Skeletal muscle satellite cell (primary cell): ENCODE data around the gene FNIP1.

Experiments used
- H3K27me3 ChIP-seq: 2 replicates; pipeline ENCODE4 v1.7.0; 2013; ENCODE audit warnings: low read length; ENCODE audit not compliant: control insufficient read depth, insufficient read depth
- H3K36me3 ChIP-seq: 2 replicates; pipeline ENCODE4 v1.7.0; 2013; ENCODE audit warnings: mild to moderate bottlenecking, control low read depth, low read length; ENCODE audit not compliant: insufficient read depth
- H3K4me1 ChIP-seq: 2 replicates; pipeline ENCODE4 v1.7.0; 2013; ENCODE audit warnings: low read length; ENCODE audit not compliant: control insufficient read depth, insufficient read depth
- H3K4me2 ChIP-seq: 2 replicates; pipeline ENCODE4 v1.7.0; 2013; ENCODE audit warnings: mild to moderate bottlenecking, low read length
- H3K4me3 ChIP-seq: 2 replicates; pipeline ENCODE4 v1.7.0; 2013; ENCODE audit warnings: low read length
- H3K9ac ChIP-seq: 2 replicates; pipeline ENCODE4 v1.7.0; 2013; ENCODE audit warnings: mild to moderate bottlenecking, low read depth, low read length, moderate library complexity
- H3K9me3 ChIP-seq: replicated peaks from 2 replicates; pipeline ENCODE4 v1.7.0; 2013; ENCODE audit warnings: mild to moderate bottlenecking, control low read depth, low read length

Gene FNIP1

GRCh38 chr5:131649161-131649560 is 147.7 kb downstream of the FNIP1 start:
- H3K36me3 ChIP-seq: peaks cover 52% of the 10 kb centered on the region
- H3K4me1 ChIP-seq: peaks cover 15% of the 10 kb centered on the region
- H3K9ac ChIP-seq: no peak overlapping the region
- no peaks in the 10 kb centered on the region for H3K9me3 ChIP-seq
- H3K4me3 ChIP-seq: no peak overlapping the region
- no peak overlapping the region for H3K4me2 ChIP-seq
- H3K27me3 ChIP-seq: no peaks in the 10 kb centered on the region

- no peak overlapping the region for H3K9ac ChIP-seq
- H3K36me3 ChIP-seq: peaks cover 56% of the 10 kb centered on the region
- H3K9me3 ChIP-seq: no peaks in the 10 kb centered on the region
- no peak overlapping the region for H3K4me3 ChIP-seq
- H3K4me2 ChIP-seq: no peak overlapping the region
- peaks cover 15% of the 10 kb centered on the region for H3K4me1 ChIP-seq
- H3K27me3 ChIP-seq: no peaks in the 10 kb centered on the region
Observed at GRCh38 chr5:131647048-131647769, 149.6 kb downstream of the FNIP1 start.

GRCh38 chr5:131644822-131645221 is 152.0 kb downstream of the FNIP1 start:
- Histone ChIP-seq H3K4me1 (peaks cover 15% of the 10 kb centered on the region), H3K4me3 (no peak overlapping the region), H3K4me2 (no peak overlapping the region), H3K36me3 (peaks cover 44% of the 10 kb centered on the region), H3K9me3 (no peaks in the 10 kb centered on the region), H3K27me3 (no peaks in the 10 kb centered on the region), H3K9ac (no peak overlapping the region)

GRCh38 chr5:131644370-131644769 is 152.4 kb downstream of the FNIP1 start:
- no peak overlapping the region for H3K4me2 ChIP-seq
- peaks cover 44% of the 10 kb centered on the region for H3K36me3 ChIP-seq
- no peaks in the 10 kb centered on the region for H3K9me3 ChIP-seq
- H3K9ac ChIP-seq: no peak overlapping the region
- H3K27me3 ChIP-seq: no peaks in the 10 kb centered on the region
- no peak overlapping the region for H3K4me3 ChIP-seq
- peaks cover 10% of the 10 kb centered on the region for H3K4me1 ChIP-seq

- no peak overlapping the region for H3K4me2 ChIP-seq
- H3K36me3 ChIP-seq: peaks cover 33% of the 10 kb centered on the region
- peaks cover 12% of the 10 kb centered on the region for H3K4me1 ChIP-seq
- H3K27me3 ChIP-seq: no peaks in the 10 kb centered on the region
- no peak overlapping the region for H3K4me3 ChIP-seq
- no peaks in the 10 kb centered on the region for H3K9me3 ChIP-seq
- H3K9ac ChIP-seq: no peak overlapping the region
Observed at GRCh38 chr5:131641494-131641893, 155.3 kb downstream of the FNIP1 start.

- Histone ChIP-seq H3K27me3 (no peaks in the 10 kb centered on the region), H3K4me1 (peaks cover 19% of the 10 kb centered on the region), H3K36me3 (peaks cover 27% of the 10 kb centered on the region), H3K9ac (no peak overlapping the region), H3K4me2 (no peak overlapping the region), H3K4me3 (no peak overlapping the region), H3K9me3 (no peaks in the 10 kb centered on the region)
Observed at GRCh38 chr5:131640043-131640856, 156.6 kb downstream of the FNIP1 start.

- no peaks in the 10 kb centered on the region for H3K27me3 ChIP-seq
- H3K9ac ChIP-seq: no peak overlapping the region
- H3K36me3 ChIP-seq: peaks cover 16% of the 10 kb centered on the region
- no peak overlapping the region for H3K4me3 ChIP-seq
- H3K4me1 ChIP-seq: peaks cover 11% of the 10 kb centered on the region
- H3K9me3 ChIP-seq: no peaks in the 10 kb centered on the region
- H3K4me2 ChIP-seq: no peak overlapping the region
Observed at GRCh38 chr5:131639148-131639547, 157.7 kb downstream of the FNIP1 start.

- Histone ChIP-seq H3K9me3 (no peaks in the 10 kb centered on the region), H3K4me1 (peaks cover 15% of the 10 kb centered on the region), H3K36me3 (peaks cover 6% of the 10 kb centered on the region), H3K4me2 (no peak overlapping the region), H3K9ac (no peak overlapping the region), H3K4me3 (no peak overlapping the region), H3K27me3 (no peaks in the 10 kb centered on the region)
Observed at GRCh38 chr5:131637694-131638093, 159.1 kb downstream of the FNIP1 start.

GRCh38 chr5:131635684-131636572 is 160.9 kb downstream of the FNIP1 start:
- H3K4me2 ChIP-seq: peak overlapping the region; percentile 88
- H3K4me3 ChIP-seq: peak overlapping the region; percentile 75
- no peaks in the 10 kb centered on the region for H3K27me3 ChIP-seq
- peaks cover 16% of the 10 kb centered on the region for H3K4me1 ChIP-seq
- H3K36me3 ChIP-seq: no peaks in the 10 kb centered on the region
- H3K9ac ChIP-seq: peak overlapping the region; percentile 96
- no peaks in the 10 kb centered on the region for H3K9me3 ChIP-seq

GRCh38 chr5:131634996-131635683 is 161.7 kb downstream of the FNIP1 start, which contains the start of gene RAPGEF6:
Gene RAPGEF6, minus strand, starts transcription at chr5:131635229. Its CDS starts 199 bp downstream, at chr5:131635030.
- no peaks in the 10 kb centered on the region for H3K36me3 ChIP-seq
- no peaks in the 10 kb centered on the region for H3K9me3 ChIP-seq
- H3K4me3 ChIP-seq: peak within 1 kb of the TSS; percentile 87
- peak within 1 kb of the TSS; percentile 96 for H3K9ac ChIP-seq
- H3K4me2 ChIP-seq: peak within 1 kb of the TSS; percentile 88
- H3K27me3 ChIP-seq: no peaks in the 10 kb centered on the region
- peaks cover 24% of the 10 kb centered on the region for H3K4me1 ChIP-seq

GRCh38 chr5:131634666-131634995 is 162.2 kb downstream of the FNIP1 start:
- no peaks in the 10 kb centered on the region for H3K9me3 ChIP-seq
- H3K4me3 ChIP-seq: peak overlapping the region; percentile 87
- H3K36me3 ChIP-seq: no peaks in the 10 kb centered on the region
- H3K4me2 ChIP-seq: peak overlapping the region; percentile 81
- H3K9ac ChIP-seq: peak overlapping the region; percentile 91
- peaks cover 24% of the 10 kb centered on the region for H3K4me1 ChIP-seq
- H3K27me3 ChIP-seq: no peaks in the 10 kb centered on the region
